ENCODE data around the gene RSPH10B.
"Not testable (repeated sequence)": the region's sequence is repeated elsewhere in the genome, so short reads cannot be mapped to it uniquely, and the experiment has no call there.

- TF ChIP-seq TCF4 (CRISPR knock-in tag; IDR thresholded peaks at IDR 0.05; ENCODE audit: borderline replicate concordance); ZNF70 (CRISPR knock-in tag; IDR thresholded peaks at IDR 0.05); RARB (CRISPR knock-in tag; IDR thresholded peaks at IDR 0.05); TOX (CRISPR knock-in tag; IDR thresholded peaks at IDR 0.05; ENCODE audit: borderline replicate concordance); GLIS3 (CRISPR knock-in tag; IDR thresholded peaks at IDR 0.05); ZNF565 (CRISPR knock-in tag; conservative IDR thresholded peaks at IDR 0.05; ENCODE audit: low read depth): not testable (repeated sequence)
These were observed 82.5 kb downstream of the RSPH10B start for GRCh38 chr7:5888021-5888420.
